Lung (tissue), 12 donors: Measurements from ENCODE around the gene CDKN1A. TPM values are rescaled to one million over a fixed set of nuclear protein-coding genes. Genes with fewer than 3 reads are reported as not detected.

Experiments
- ATAC-seq: fragments of 200-7000 bp; cut with Tn5 transposase; one replicate; pipeline ENCODE4 v1.9.1; 2020; ENCODE audit warnings: moderate number of reproducible peaks; ENCODE audit not compliant: insufficient read depth, low FRiP score
- DNase-seq, 3 donors: peaks; one replicate each; pipeline ENCODE4 v3.0.0-alpha.2; 2013 to 2017
- H3K27ac ChIP-seq, 2 donors: one replicate each; pipeline ENCODE4 v1.5.1; 2013; ENCODE audit warnings: mild to moderate bottlenecking in 2 of 2, moderate library complexity in 2 of 2, control low read depth in 1 of 2, inconsistent platforms in 1 of 2, low read depth in 1 of 2, low read length in 1 of 2
- H3K27me3 ChIP-seq, 3 donors: one replicate each; pipeline ENCODE4 v1.5.1; 2013; ENCODE audit warnings: low read length in 2 of 3; ENCODE audit not compliant: control insufficient read depth in 3 of 3, insufficient read depth in 3 of 3
- H3K36me3 ChIP-seq, 4 donors: one replicate each; pipeline ENCODE4 v1.5.1; 2013; ENCODE audit warnings: low read length in 4 of 4, mild to moderate bottlenecking in 1 of 4, moderate library complexity in 1 of 4; ENCODE audit not compliant: control insufficient read depth in 4 of 4, insufficient read depth in 4 of 4
- H3K4me1 ChIP-seq, 5 donors: one replicate each; pipeline ENCODE4 v1.5.1; 2013; ENCODE audit warnings: low read length in 5 of 5, mild to moderate bottlenecking in 2 of 5, moderate library complexity in 1 of 5; ENCODE audit not compliant: control insufficient read depth in 5 of 5, insufficient read depth in 5 of 5
- H3K4me3 ChIP-seq: one replicate; pipeline ENCODE4 v1.5.1; 2013; ENCODE audit warnings: mild to moderate bottlenecking, control low read depth, moderate library complexity
- H3K9ac ChIP-seq, 2 donors: one replicate each; pipeline ENCODE4 v1.5.1; 2013; ENCODE audit warnings: low read length in 2 of 2, control low read depth in 1 of 2; ENCODE audit not compliant: insufficient read depth in 1 of 2
- H3K9me3 ChIP-seq, 4 donors: one replicate each; pipeline ENCODE4 v1.5.1; 2013; ENCODE audit warnings: low read length in 3 of 4, mild to moderate bottlenecking in 1 of 4, moderate library complexity in 1 of 4; ENCODE audit not compliant: control insufficient read depth in 4 of 4, insufficient read depth in 3 of 4
- CTCF ChIP-seq: IDR thresholded peaks from 2 replicates; pipeline ENCODE4 v1.5.1; 2012; ENCODE audit warnings: mild to moderate bottlenecking; ENCODE audit errors: control extremely low read depth, extremely low read depth
- WGBS, 2 donors: extraction: QIAGEN DNeasy Blood & Tissue Kit; methylation state at CpG; one replicate each; pipeline ENCODE4 v1.1.7; 2013; 5-methylcytosine and 5-hydroxymethylcytosine counted together
- polyA plus RNA-seq, 2 donors: library from polyadenylated mRNA; stranded (reverse); fragments of 200-250 nt; gene quantifications; one replicate each; pipeline ENCODE4 v1.2.1, GENCODE V29; 2013
- total RNA-seq, 2 donors: library from RNA; depleted of rRNA in 1 of 2; stranded (reverse); fragments of >200 nt in 1 of 2; gene quantifications; one replicate each; pipeline ENCODE4 v1.2.1, GENCODE V29; 2014 to 2021
- donor health status: control.
- donor health status: control.
- donor health status: Bipolar disorder and iron deficiency.
- donor health status: healthy.
- donor health status: DM: yes; HTN: yes; CAD: no.

CDKN1A gene
- total and polyA plus RNA-seq, 4 donors, result 35.3 to 183 (median 66.2) TPM

- H3K36me3 ChIP-seq, result no peaks in the 10 kb centered on the region
- no peak overlapping the region for H3K27ac ChIP-seq
- no peaks in the 10 kb centered on the region for H3K9me3 ChIP-seq
- DNase-seq (no peak), ATAC-seq (no peak)
- peaks cover 0 to 9% (median 0%) of the 10 kb centered on the region in 5 donors for H3K4me1 ChIP-seq
- H3K9ac ChIP-seq, result no peak overlapping the region
- H3K4me3 ChIP-seq, result no peak overlapping the region
- no peak for TF ChIP-seq CTCF
- WGBS, 2 donors, result 85 to 86% methylated on average over 12 of the region's 12 CpGs
- H3K27me3 ChIP-seq, result no peaks in the 10 kb centered on the region
Measured at GRCh38 chr6:36636687-36637418, 41.7 kb upstream of the CDKN1A start.

GRCh38 chr6:36638579-36638978, 39.9 kb upstream of the CDKN1A start:
- ATAC-seq (no peak), DNase-seq (no peak)
- H3K36me3 ChIP-seq, result no peaks in the 10 kb centered on the region
- H3K4me3 ChIP-seq, result no peak overlapping the region
- no peak overlapping the region for H3K9ac ChIP-seq
- 91 to 96% methylated on average over 3 of the region's 3 CpGs for WGBS, 2 donors
- no peaks in the 10 kb centered on the region for H3K9me3 ChIP-seq
- no peak overlapping the region for H3K27ac ChIP-seq
- peaks cover 0 to 13% (median 6%) of the 10 kb centered on the region in 5 donors for H3K4me1 ChIP-seq
- TF ChIP-seq CTCF, result no peak
- no peaks in the 10 kb centered on the region for H3K27me3 ChIP-seq

- Histone ChIP-seq H3K9ac (no peak overlapping the region), H3K4me1 (peaks cover 0 to 9% (median 6%) of the 10 kb centered on the region in 5 donors), H3K27ac (no peak overlapping the region), H3K36me3 (no peaks in the 10 kb centered on the region), H3K27me3 (no peaks in the 10 kb centered on the region), H3K4me3 (no peak overlapping the region), H3K9me3 (no peaks in the 10 kb centered on the region)
- DNase-seq, result peak in 1 of 3 donors; percentile 64
- ATAC-seq, result no peak
- 87 to 90% methylated on average over 11 of the region's 11 CpGs for WGBS, 2 donors
- TF ChIP-seq CTCF, result no peak
Measured at GRCh38 chr6:36639171-36639808, 39.2 kb upstream of the CDKN1A start.
